ENCODE results near the gene SAA2.

GRCh38 chr11:18280438-18281045 lies 32.1 kb upstream of the SAA2 start:
- TF ChIP-seq CTCF (IDR thresholded peaks at IDR 0.05): no peak
- TF ChIP-seq POLR2A (IDR thresholded peaks at IDR 0.05): no peak
